ENCODE measurements around the gene NECTIN1.

NECTIN1 gene

GRCh38 chr11:119635776-119636175, 93.2 kb downstream of the NECTIN1 start:
- no peak for DNase-seq

- no peak for DNase-seq
These were observed 93.8 kb downstream of the NECTIN1 start for GRCh38 chr11:119635041-119635740.

DNA sequence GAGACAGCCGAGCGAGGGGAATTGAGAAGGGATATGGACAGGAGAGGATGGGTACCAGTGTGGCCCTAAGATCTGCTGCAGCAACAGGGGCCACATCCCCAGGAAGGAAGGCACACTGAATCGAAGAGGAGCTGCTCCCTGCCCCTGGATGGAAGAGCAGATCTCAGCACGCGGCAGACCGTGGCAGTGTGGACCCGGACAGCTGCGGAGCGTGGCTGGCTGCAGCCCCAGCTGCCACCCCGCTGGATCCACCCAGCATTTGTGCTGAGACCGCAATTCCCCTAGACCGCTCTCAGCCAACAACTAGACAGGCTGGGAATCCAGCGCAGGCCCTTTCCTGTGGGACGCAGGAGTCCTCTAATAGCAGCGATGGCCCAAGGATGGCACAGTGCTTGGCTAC, 94.7 kb downstream of the NECTIN1 start:
- DNase-seq: no peak

GRCh38 chr11:119629834-119630624, 99.0 kb downstream of the NECTIN1 start:
- no peak for DNase-seq

- no peak for DNase-seq
These were observed 99.9 kb downstream of the NECTIN1 start for GRCh38 chr11:119629085-119629484.

- no peak for DNase-seq
These were observed 101.7 kb downstream of the NECTIN1 start for GRCh38 chr11:119627286-119627685.

GRCh38 chr11:119626871-119627270, 102.1 kb downstream of the NECTIN1 start:
- DNase-seq: no peak

GRCh38 chr11:119626197-119626841, 102.7 kb downstream of the NECTIN1 start:
- peak; percentile 4 for DNase-seq

GRCh38 chr11:119625206-119625978, 103.6 kb downstream of the NECTIN1 start:
- peak; percentile 40 for DNase-seq

DNA sequence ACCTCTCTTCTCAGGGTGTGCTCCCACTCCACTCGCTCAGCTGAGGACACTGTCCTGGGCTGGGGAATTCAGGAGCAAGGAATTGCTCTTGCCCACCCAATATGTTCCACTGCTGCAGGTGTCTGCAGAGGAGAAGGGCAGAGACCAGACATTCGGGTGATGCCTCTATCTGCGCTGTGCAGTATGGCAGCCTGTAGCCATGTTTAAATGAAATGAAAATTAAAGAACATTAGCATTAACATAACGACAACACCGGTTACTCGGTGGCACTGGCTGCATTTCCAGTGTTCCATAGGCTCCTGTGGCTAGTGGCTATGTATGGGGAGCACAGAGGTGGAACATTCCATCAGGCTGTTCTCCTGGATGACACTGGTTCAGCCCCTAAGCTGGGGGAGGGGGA, 104.4 kb downstream of the NECTIN1 start:
- DNase-seq: no peak

DNA sequence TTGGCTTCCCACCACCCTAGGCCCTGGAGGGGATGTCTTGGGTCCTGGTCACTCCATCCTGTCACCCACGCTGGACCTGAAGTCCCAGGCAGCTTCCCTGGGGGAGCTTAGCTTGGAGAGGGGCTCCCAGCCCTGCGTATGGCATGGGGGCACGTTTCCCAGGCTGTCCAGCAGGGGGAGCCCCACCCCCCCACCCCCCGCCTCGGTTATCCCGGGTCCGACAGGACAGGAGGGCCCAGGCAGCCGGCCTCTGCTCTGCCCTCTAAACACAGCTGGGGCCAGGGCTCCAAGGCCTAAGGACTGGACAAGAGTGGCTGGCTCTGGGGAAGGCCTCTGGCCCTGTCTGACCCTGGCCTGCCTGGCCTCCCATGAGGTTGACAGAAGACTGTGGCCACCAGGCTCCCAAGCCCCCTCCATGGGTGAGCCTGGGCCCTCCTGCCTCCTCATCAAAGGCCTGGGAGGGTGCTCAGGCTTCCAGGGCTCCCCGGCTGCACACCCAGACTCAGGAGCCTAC, 104.8 kb downstream of the NECTIN1 start:
- DNase-seq: no peak

DNA sequence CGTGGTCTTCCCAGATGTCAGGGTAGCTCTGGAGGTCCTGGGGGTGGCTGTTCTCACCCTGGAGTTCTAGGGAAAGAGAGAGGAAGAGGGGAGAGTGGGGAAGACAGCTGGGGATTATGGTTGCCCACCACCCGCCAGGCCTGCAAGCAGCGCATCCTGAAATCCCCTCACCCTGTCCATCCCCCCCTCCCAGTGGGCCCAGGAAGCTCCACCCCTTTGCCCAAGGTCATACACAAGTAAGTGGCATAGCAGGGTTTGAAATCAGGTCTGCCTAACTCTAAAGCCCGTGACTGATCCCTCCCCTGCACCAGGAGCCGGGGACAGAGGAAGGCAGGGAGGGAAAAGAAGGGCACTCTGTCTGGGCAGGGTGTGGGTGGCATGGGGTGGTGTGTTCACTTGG, 105.3 kb downstream of the NECTIN1 start:
- DNase-seq: no peak

- no peak for DNase-seq
These were observed 106.4 kb downstream of the NECTIN1 start for GRCh38 chr11:119622454-119623143.

- no peak for DNase-seq
These were observed 109.3 kb downstream of the NECTIN1 start for GRCh38 chr11:119619665-119620064.

GRCh38 chr11:119618208-119618909, 110.6 kb downstream of the NECTIN1 start:
- no peak for DNase-seq

DNA sequence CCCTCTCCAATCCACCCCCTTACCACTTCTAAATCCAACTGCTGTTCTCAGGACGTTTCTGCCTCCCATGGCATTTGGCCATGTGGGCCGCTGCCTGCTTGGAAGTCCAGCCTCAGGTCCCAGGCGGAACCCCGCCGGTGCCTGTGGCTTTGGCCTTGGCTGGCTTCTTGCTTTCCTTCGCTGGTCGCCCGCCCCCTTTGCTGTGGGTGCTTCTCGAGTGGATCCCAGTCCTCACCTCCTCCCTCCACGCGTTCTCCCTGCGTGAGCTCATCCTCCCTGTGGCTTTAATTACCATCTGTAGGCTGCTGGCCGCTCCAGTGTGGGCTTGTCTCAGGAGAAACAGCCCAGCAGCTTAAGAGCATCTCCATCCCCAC, 111.7 kb downstream of the NECTIN1 start:
- DNase-seq: no peak

- no peak for DNase-seq
These were observed 112.2 kb downstream of the NECTIN1 start for GRCh38 chr11:119616586-119617339.

DNA sequence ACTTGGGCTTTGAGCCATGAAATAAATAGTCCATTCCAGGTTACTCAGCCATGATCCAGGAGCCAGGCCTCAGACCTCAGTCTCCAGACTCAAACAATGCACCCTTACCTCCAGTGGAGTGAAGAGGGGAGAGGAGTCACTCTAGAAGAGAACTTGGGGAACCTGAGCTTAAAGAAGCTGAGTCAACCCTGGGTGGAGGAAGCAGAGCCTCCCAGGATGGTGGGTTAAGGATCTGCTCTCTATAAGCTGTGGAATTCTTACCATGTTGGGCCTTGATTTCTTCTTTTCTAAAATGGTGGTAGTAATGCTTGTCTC, 113.2 kb downstream of the NECTIN1 start:
- no peak for DNase-seq

DNA sequence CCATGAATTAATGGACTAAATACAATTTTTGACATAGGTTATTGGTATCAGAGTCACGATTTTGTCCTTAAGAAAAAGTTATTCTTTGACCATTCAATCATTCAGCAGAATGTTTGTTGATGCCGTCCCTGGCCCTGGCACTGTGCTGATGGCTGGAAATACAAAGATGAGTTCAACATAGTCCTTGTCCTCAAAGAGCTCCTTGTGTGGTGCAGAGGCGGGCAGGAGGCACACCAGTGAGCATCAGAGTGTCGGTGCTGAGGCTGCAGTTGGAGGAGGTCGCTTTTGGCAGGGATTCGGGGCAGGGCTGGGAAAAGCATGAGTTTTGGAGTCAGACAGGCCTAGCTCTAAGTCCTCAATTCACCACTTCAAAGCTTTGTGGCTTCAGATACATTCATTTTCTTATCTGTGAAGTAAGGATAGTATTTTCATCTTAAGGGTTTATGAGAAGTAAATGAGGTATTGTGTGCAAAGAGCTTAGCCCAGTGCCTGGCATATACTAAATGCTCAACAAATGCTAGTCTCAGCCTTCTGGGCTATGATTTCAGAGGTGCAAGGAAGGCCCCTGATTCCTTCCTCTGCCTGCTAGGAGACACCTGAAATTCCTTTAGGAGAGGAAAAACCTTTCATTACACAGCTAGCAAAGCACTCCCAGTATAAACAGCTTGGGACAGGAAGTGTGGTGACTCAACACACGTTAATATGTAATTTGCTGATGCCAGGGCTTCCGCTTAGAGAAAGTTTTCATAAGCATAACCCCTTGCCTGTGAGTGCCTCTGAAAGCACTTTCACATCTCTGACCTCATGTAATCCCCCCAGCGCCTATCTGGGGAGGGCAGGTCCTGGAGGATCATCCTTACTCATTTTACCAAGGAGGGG, 113.8 kb downstream of the NECTIN1 start:
- DNase-seq: peak; percentile 59

All from fibroblast of upper back skin (primary cell).